Activated T-helper 9 cell treated with anti-CD3 and anti-CD28 coated beads, Interleukin-2, amount 50 U/mL, for 16 hours (primary cell): ENCODE data around the gene BAD.
A peak's percentile ranks its signal among the peaks of the same experiment; 100 is the strongest.

Source experiments
- DNase-seq: peaks from one replicate; pipeline ENCODE4 v3.0.0-alpha.2; 2020; ENCODE audit warnings: low read depth

The BAD gene

GRCh38 chr11:64229090-64229743, 55.2 kb downstream of the BAD start:
- DNase-seq: no peak

GRCh38 chr11:64227405-64227956, 57.0 kb downstream of the BAD start:
- no peak for DNase-seq

GRCh38 chr11:64226507-64227051, 57.9 kb downstream of the BAD start:
- DNase-seq: peak; percentile 29

- DNase-seq: peak; percentile 88
These were observed 58.6 kb downstream of the BAD start, which contains the start of the genes NUDT22 and TRPT1 for GRCh38 chr11:64225608-64226506. Gene NUDT22, plus strand, starts transcription at chr11:64226274. Its CDS starts 379 bp downstream, at chr11:64226653. Gene TRPT1, minus strand, starts transcription at chr11:64226186. Its CDS starts 326 bp downstream, at chr11:64225860.

GRCh38 chr11:64224891-64225607, 59.4 kb downstream of the BAD start:
- no peak for DNase-seq

- no peak for DNase-seq
These were observed 60.1 kb downstream of the BAD start for GRCh38 chr11:64224151-64224890.

GRCh38 chr11:64223001-64223651, 61.3 kb downstream of the BAD start:
- DNase-seq: no peak

GRCh38 chr11:64222651-64223000, 61.8 kb downstream of the BAD start:
- DNase-seq: no peak

- DNase-seq: no peak
These were observed 63.7 kb downstream of the BAD start for GRCh38 chr11:64220798-64221197.

- no peak for DNase-seq
These were observed 64.2 kb downstream of the BAD start for GRCh38 chr11:64220271-64220670.
